Naive B cell (primary cell): ENCODE data around the gene NDST3. TPM values are rescaled to one million over a fixed set of nuclear protein-coding genes. Genes with fewer than 3 reads are reported as not detected.

ENCODE experiments used
- ATAC-seq, 2 donors: fragments of 150-1000 bp; cut with Tn5 transposase; 2 replicates each; pipeline ENCODE4 v1.10.0; 2021; ENCODE audit warnings: low read depth in 2 of 2, mild to moderate bottlenecking in 2 of 2, moderate library complexity in 2 of 2
- DNase-seq: peaks from one replicate; pipeline ENCODE4 v3.0.0; 2022
- H3K27ac Mint-ChIP-seq, 6 donors: one replicate each; pipeline ENCODE4 v1.8.0; 2020 to 2022; ENCODE audit warnings: mild to moderate bottlenecking in 6 of 6, mixed read lengths in 6 of 6, moderate library complexity in 5 of 6, inconsistent platforms in 2 of 6
- H3K27me3 Mint-ChIP-seq, 3 donors: one replicate each; pipeline ENCODE4 v1.8.0; 2021 to 2022; ENCODE audit warnings: mixed read lengths in 3 of 3, mild to moderate bottlenecking in 1 of 3
- H3K36me3 Mint-ChIP-seq, 2 donors: one replicate each; pipeline ENCODE4 v1.8.0; 2020 to 2022; ENCODE audit warnings: mixed read lengths in 2 of 2, inconsistent platforms in 1 of 2, mild to moderate bottlenecking in 1 of 2
- H3K4me1 Mint-ChIP-seq, 3 donors: one replicate each; pipeline ENCODE4 v1.8.0; 2020 to 2022; ENCODE audit warnings: mixed read lengths in 3 of 3, inconsistent platforms in 1 of 3, mild to moderate bottlenecking in 1 of 3, moderate library complexity in 1 of 3
- H3K4me3 Mint-ChIP-seq, 8 donors: one replicate each; pipeline ENCODE4 v1.8.0; 2020 to 2022; ENCODE audit warnings: mild to moderate bottlenecking in 8 of 8, mixed read lengths in 8 of 8, moderate library complexity in 8 of 8, inconsistent platforms in 2 of 8
- H3K9me3 Mint-ChIP-seq, 7 donors: one replicate each; pipeline ENCODE4 v1.8.0; 2020 to 2022; ENCODE audit warnings: mixed read lengths in 7 of 7, mild to moderate bottlenecking in 5 of 7, inconsistent platforms in 2 of 7, moderate library complexity in 1 of 7
- polyA plus RNA-seq, 6 donors: library from polyadenylated mRNA; unstranded; fragments of 300-500 nt; fragmentation: Illumina TruSeq; gene quantifications; one replicate each; pipeline ENCODE4 v1.2.3, GENCODE V29; 2021; ENCODE audit warnings: low read depth in 6 of 6

NDST3 gene
- polyA plus RNA-seq, 6 donors from 2014 or later = not detected

- DNase-seq = no peak
- Mint-ChIP-seq H3K4me3 (no peak overlapping the region), H3K4me1 (peaks cover 0 to 11% (median 0%) of the 10 kb centered on the region in 3 donors), H3K36me3 (no peaks in the 10 kb centered on the region), H3K27ac (no peak overlapping the region), H3K27me3 (peaks cover 21 to 44% (median 38%) of the 10 kb centered on the region in 3 donors), H3K9me3 (peaks cover 0 to 5% (median 0%) of the 10 kb centered on the region in 7 donors)
- ATAC-seq = no peak
These were observed 1.0 kb downstream of the NDST3 start for GRCh38 chr4:118035309-118035708.

- Mint-ChIP-seq H3K9me3 (peaks cover 0 to 2% (median 0%) of the 10 kb centered on the region in 7 donors), H3K27me3 (peaks cover 21 to 38% (median 32%) of the 10 kb centered on the region in 3 donors), H3K27ac (no peak overlapping the region), H3K4me3 (no peak overlapping the region), H3K36me3 (no peaks in the 10 kb centered on the region), H3K4me1 (peaks cover 0 to 11% (median 0%) of the 10 kb centered on the region in 3 donors)
- ATAC-seq = no peak
- DNase-seq = no peak
These were observed 2.0 kb downstream of the NDST3 start for GRCh38 chr4:118036336-118036735.

GRCh38 chr4:118037955-118038354 is 3.7 kb downstream of the NDST3 start:
- H3K27me3 Mint-ChIP-seq = peaks cover 15 to 22% (median 21%) of the 10 kb centered on the region in 3 donors
- no peaks in the 10 kb centered on the region for H3K36me3 Mint-ChIP-seq
- peaks cover 0 to 2% (median 0%) of the 10 kb centered on the region in 7 donors for H3K9me3 Mint-ChIP-seq

GRCh38 chr4:118046323-118046722 is 12.0 kb downstream of the NDST3 start:
- Mint-ChIP-seq H3K9me3 (peaks cover 2 to 38% (median 11%) of the 10 kb centered on the region in 7 donors), H3K27me3 (peaks cover 0 to 8% (median 6%) of the 10 kb centered on the region in 3 donors)

More at GRCh38 chr4:118037955-118038354, 3.7 kb downstream of the NDST3 start:
- Mint-ChIP-seq H3K4me1 (peaks cover 0 to 7% (median 0%) of the 10 kb centered on the region in 3 donors), H3K27ac (no peak overlapping the region), H3K4me3 (no peak overlapping the region)
- ATAC-seq (no peak), DNase-seq (no peak)

GRCh38 chr4:118047043-118047442 is 12.8 kb downstream of the NDST3 start:
- Mint-ChIP-seq H3K27ac (no peak overlapping the region), H3K36me3 (no peaks in the 10 kb centered on the region), H3K4me1 (no peaks in the 10 kb centered on the region), H3K4me3 (no peak overlapping the region), H3K9me3 (peaks cover 2 to 44% (median 11%) of the 10 kb centered on the region in 7 donors), H3K27me3 (peaks cover 0 to 8% (median 5%) of the 10 kb centered on the region in 3 donors)
- ATAC-seq (no peak), DNase-seq (no peak)

More at GRCh38 chr4:118046323-118046722, 12.0 kb downstream of the NDST3 start:
- Mint-ChIP-seq H3K4me3 (no peak overlapping the region), H3K4me1 (no peaks in the 10 kb centered on the region), H3K27ac (no peak overlapping the region), H3K36me3 (no peaks in the 10 kb centered on the region)
- DNase-seq (no peak), ATAC-seq (no peak)

- H3K4me1 Mint-ChIP-seq = no peaks in the 10 kb centered on the region
- no peak overlapping the region for H3K27ac Mint-ChIP-seq
- no peak overlapping the region for H3K4me3 Mint-ChIP-seq
- H3K9me3 Mint-ChIP-seq = peaks cover 0 to 5% (median 2%) of the 10 kb centered on the region in 7 donors
- H3K36me3 Mint-ChIP-seq = no peaks in the 10 kb centered on the region
- H3K27me3 Mint-ChIP-seq = peaks cover 0 to 8% (median 5%) of the 10 kb centered on the region in 3 donors
- DNase-seq (no peak), ATAC-seq (no peak)
These were observed 24.7 kb downstream of the NDST3 start for GRCh38 chr4:118058955-118059354.

- H3K27me3 Mint-ChIP-seq = peaks cover 0 to 8% (median 5%) of the 10 kb centered on the region in 3 donors
- no peak overlapping the region for H3K27ac Mint-ChIP-seq
These were observed 25.1 kb downstream of the NDST3 start for GRCh38 chr4:118059397-118059796.

GRCh38 chr4:118076958-118077766 is 42.9 kb downstream of the NDST3 start:
- Mint-ChIP-seq H3K4me1 (no peaks in the 10 kb centered on the region), H3K27ac (no peak overlapping the region), H3K9me3 (peaks cover 0 to 6% (median 3%) of the 10 kb centered on the region in 7 donors), H3K4me3 (no peak overlapping the region), H3K27me3 (no peaks in the 10 kb centered on the region), H3K36me3 (no peaks in the 10 kb centered on the region)
- ATAC-seq = no peak
- DNase-seq = no peak

More at GRCh38 chr4:118059397-118059796, 25.1 kb downstream of the NDST3 start:
- ATAC-seq (no peak), DNase-seq (no peak)
- H3K4me1 Mint-ChIP-seq = no peaks in the 10 kb centered on the region
- no peaks in the 10 kb centered on the region for H3K36me3 Mint-ChIP-seq
- no peak overlapping the region for H3K4me3 Mint-ChIP-seq
- peaks cover 0 to 5% (median 2%) of the 10 kb centered on the region in 7 donors for H3K9me3 Mint-ChIP-seq

GRCh38 chr4:118077767-118078105 is 43.5 kb downstream of the NDST3 start:
- DNase-seq (no peak), ATAC-seq (no peak)
- Mint-ChIP-seq H3K27me3 (no peaks in the 10 kb centered on the region), H3K4me3 (no peak overlapping the region), H3K4me1 (no peaks in the 10 kb centered on the region), H3K36me3 (no peaks in the 10 kb centered on the region), H3K9me3 (peaks cover 0 to 6% (median 4%) of the 10 kb centered on the region in 7 donors), H3K27ac (no peak overlapping the region)

GRCh38 chr4:118081434-118081833 is 47.1 kb downstream of the NDST3 start:
- DNase-seq (no peak), ATAC-seq (no peak)
- H3K4me1 Mint-ChIP-seq = no peaks in the 10 kb centered on the region
- no peak overlapping the region for H3K4me3 Mint-ChIP-seq
- H3K9me3 Mint-ChIP-seq = peaks cover 0 to 6% (median under 1%) of the 10 kb centered on the region in 7 donors
- H3K27ac Mint-ChIP-seq = no peak overlapping the region
- H3K36me3 Mint-ChIP-seq = no peaks in the 10 kb centered on the region
- no peaks in the 10 kb centered on the region for H3K27me3 Mint-ChIP-seq

- Mint-ChIP-seq H3K4me3 (no peak overlapping the region), H3K36me3 (no peaks in the 10 kb centered on the region), H3K9me3 (peaks cover 0 to 3% (median 0%) of the 10 kb centered on the region in 7 donors), H3K27ac (no peak overlapping the region), H3K4me1 (no peaks in the 10 kb centered on the region), H3K27me3 (no peaks in the 10 kb centered on the region)
- DNase-seq = no peak
- no peak for ATAC-seq
These were observed 47.9 kb downstream of the NDST3 start for GRCh38 chr4:118082182-118082581.

GRCh38 chr4:118085700-118086099 is 51.4 kb downstream of the NDST3 start:
- DNase-seq (no peak), ATAC-seq (no peak)
- H3K4me3 Mint-ChIP-seq = no peak overlapping the region
- no peaks in the 10 kb centered on the region for H3K4me1 Mint-ChIP-seq
- H3K27ac Mint-ChIP-seq = no peak overlapping the region
- H3K9me3 Mint-ChIP-seq = peaks cover 0 to 3% (median 0%) of the 10 kb centered on the region in 7 donors
- no peaks in the 10 kb centered on the region for H3K36me3 Mint-ChIP-seq
- H3K27me3 Mint-ChIP-seq = no peaks in the 10 kb centered on the region

- Mint-ChIP-seq H3K9me3 (peaks cover 0 to 3% (median 0%) of the 10 kb centered on the region in 7 donors), H3K4me3 (no peak overlapping the region), H3K27ac (no peak overlapping the region), H3K36me3 (no peaks in the 10 kb centered on the region), H3K4me1 (no peaks in the 10 kb centered on the region), H3K27me3 (no peaks in the 10 kb centered on the region)
- DNase-seq (no peak), ATAC-seq (no peak)
These were observed 52.1 kb downstream of the NDST3 start for GRCh38 chr4:118086344-118086743.

GRCh38 chr4:118087366-118087765 is 53.1 kb downstream of the NDST3 start:
- ATAC-seq (no peak), DNase-seq (no peak)
- no peaks in the 10 kb centered on the region for H3K36me3 Mint-ChIP-seq
- no peak overlapping the region for H3K27ac Mint-ChIP-seq
- peaks cover 0 to 3% (median 0%) of the 10 kb centered on the region in 7 donors for H3K9me3 Mint-ChIP-seq
- no peaks in the 10 kb centered on the region for H3K4me1 Mint-ChIP-seq
- no peaks in the 10 kb centered on the region for H3K27me3 Mint-ChIP-seq
- no peak overlapping the region for H3K4me3 Mint-ChIP-seq
